NT2/D1 (cell line): ENCODE data around the gene OTOP2.

ENCODE experiments used
- YY1 ChIP-seq: IDR thresholded peaks from 2 replicates; pipeline ENCODE4 v1.6.1; 2011; ENCODE audit not compliant: insufficient read length, insufficient read depth
- ZNF274 ChIP-seq: IDR thresholded peaks from 2 replicates; pipeline ENCODE4 v1.6.1; 2011; ENCODE audit warnings: mild to moderate bottlenecking, low read depth, low read length

DNA sequence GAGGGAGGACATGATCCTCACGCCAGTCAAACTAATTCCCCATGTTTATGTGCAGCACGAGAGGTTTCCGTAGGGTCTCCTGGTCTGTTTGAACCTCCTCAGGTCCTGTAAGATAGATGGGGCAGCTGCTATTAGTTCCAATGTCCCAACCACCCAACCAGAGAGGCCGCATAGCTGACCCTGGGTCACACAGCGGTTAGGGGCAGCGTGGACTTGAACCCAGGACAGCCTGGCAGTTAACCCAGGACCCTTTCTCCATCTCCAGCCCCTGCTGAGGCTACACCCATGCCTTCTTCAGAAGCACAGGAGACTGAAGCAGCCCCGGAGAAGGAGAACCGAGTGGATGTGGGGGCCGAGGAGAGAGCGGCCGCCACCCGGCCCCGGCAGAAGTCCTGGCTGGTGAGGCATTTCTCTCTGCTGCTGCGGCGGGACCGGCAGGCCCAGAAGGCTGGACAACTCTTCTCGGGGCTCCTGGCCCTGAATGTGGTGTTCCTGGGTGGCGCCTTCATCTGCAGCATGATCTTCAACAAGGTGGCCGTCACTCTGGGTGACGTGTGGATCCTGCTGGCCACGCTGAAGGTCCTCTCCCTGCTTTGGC is 17.2 kb downstream of the OTOP2 start:
- TF ChIP-seq YY1 (no peak), ZNF274 (no peak)
